Activated CD4-positive, alpha-beta T cell treated with anti-CD3 and anti-CD28 coated beads, Interleukin-2, amount 50 U/mL, for 48 hours (primary cell): Measurements from ENCODE around the gene PGLYRP3.

Source experiments
- DNase-seq, 2 experiments: peaks; one replicate each; pipeline ENCODE4 v3.0.0-alpha.2; 2020

The PGLYRP3 gene

GRCh38 chr1:153251988-153252387 is 60.8 kb downstream of the PGLYRP3 start:
- no peak for DNase-seq

- DNase-seq = no peak
These were observed 61.2 kb downstream of the PGLYRP3 start for GRCh38 chr1:153251562-153251961.

- DNase-seq = no peak
These were observed 61.7 kb downstream of the PGLYRP3 start for GRCh38 chr1:153251087-153251486.

- DNase-seq = no peak
These were observed 62.6 kb downstream of the PGLYRP3 start for GRCh38 chr1:153250166-153250565.

GRCh38 chr1:153248176-153248879 is 64.4 kb downstream of the PGLYRP3 start:
- DNase-seq = no peak
